Sigmoid colon (tissue), 7 donors: Measurements from ENCODE around the gene AGMAT. TPM values are rescaled to one million over a fixed set of nuclear protein-coding genes. Genes with fewer than 3 reads are reported as not detected.

Source experiments
- DNase-seq: peaks from one replicate; pipeline ENCODE4 v3.0.0-alpha.2; 2019
- H3K27ac ChIP-seq, 4 donors: fragments of 200-600 bp; sonication (generic); one replicate each; pipeline ENCODE4 v1.5.1; 2016 to 2019; ENCODE audit warnings: mild to moderate bottlenecking in 1 of 4
- H3K27me3 ChIP-seq, 3 donors: fragments of 200-600 bp; sonication (generic); one replicate each; pipeline ENCODE4 v1.5.1; 2019; ENCODE audit warnings: mild to moderate bottlenecking in 1 of 3
- H3K36me3 ChIP-seq, 4 donors: fragments of 200-600 bp; sonication (generic); one replicate each; pipeline ENCODE4 v1.5.1; 2016 to 2019
- H3K4me1 ChIP-seq, 4 donors: fragments of 200-600 bp; sonication (generic); one replicate each; pipeline ENCODE4 v1.5.1; 2017 to 2019
- H3K4me3 ChIP-seq, 4 donors: fragments of 200-600 bp; sonication (generic); one replicate each; pipeline ENCODE4 v1.5.1; 2017 to 2019; ENCODE audit warnings: mild to moderate bottlenecking in 2 of 4, moderate library complexity in 1 of 4
- H3K9me3 ChIP-seq, 4 donors: fragments of 200-600 bp in 3 of 4; sonication (generic) in 3 of 4; one replicate each; pipeline versions ENCODE4 v1.5.1 to v1.6.1; 2013 to 2019
- CTCF ChIP-seq, 4 experiments: fragments of 450-650 bp in 3 of 4; fragments of 200-600 bp in 1 of 4; IDR thresholded peaks; one replicate each; pipeline ENCODE4 v1.5.1; 2016 to 2019; ENCODE audit warnings: antibody characterized with exemption in 4 of 4, mild to moderate bottlenecking in 3 of 4, moderate library complexity in 2 of 4
- EP300 ChIP-seq, 4 donors: sonication (generic); formaldehyde crosslinking; IDR thresholded peaks; one replicate each; pipeline ENCODE4 v1.6.1; 2017; ENCODE audit warnings: antibody characterized with exemption in 4 of 4
- POLR2A ChIP-seq, 2 donors: fragments of 450-650 bp; IDR thresholded peaks; one replicate each; pipeline ENCODE4 v1.6.1; 2016; ENCODE audit warnings: antibody characterized with exemption in 2 of 2, mild to moderate bottlenecking in 2 of 2, moderate library complexity in 2 of 2
- POLR2AphosphoS5 ChIP-seq, 4 donors: sonication (generic); formaldehyde crosslinking; IDR thresholded peaks; one replicate each; pipeline ENCODE4 v1.6.1; 2017; ENCODE audit warnings: antibody characterized with exemption in 4 of 4
- WGBS, 2 donors: extraction: QIAGEN DNeasy Blood & Tissue Kit; methylation state at CpG; one replicate each; pipeline ENCODE4 v1.1.7; 2013; 5-methylcytosine and 5-hydroxymethylcytosine counted together
- intact Hi-C: fragments of 100-400 bp; cut with DNase I; formaldehyde crosslinking; loops from one replicate; pipeline ENCODE4 v1.15.1; 2023
- polyA plus RNA-seq, 3 donors: library from polyadenylated mRNA; stranded (reverse); fragments of 200-250 nt; gene quantifications; one replicate each; pipeline ENCODE4 v1.2.3, GENCODE V29; 2013
- total RNA-seq, 4 donors: library from RNA; depleted of rRNA; stranded (reverse); fragments of >200 nt; gene quantifications; one replicate each; pipeline ENCODE4 v1.1.0, GENCODE V29; 2016
- donor health status: healthy with polysubstance abuse.
- donor health status: Bipolar disorder and iron deficiency.
- donor health status: healthy.

The AGMAT gene
- total and polyA plus RNA-seq, 7 donors, result 0.14 to 18.3 (median 8.9) TPM; not detected in 3

DNA sequence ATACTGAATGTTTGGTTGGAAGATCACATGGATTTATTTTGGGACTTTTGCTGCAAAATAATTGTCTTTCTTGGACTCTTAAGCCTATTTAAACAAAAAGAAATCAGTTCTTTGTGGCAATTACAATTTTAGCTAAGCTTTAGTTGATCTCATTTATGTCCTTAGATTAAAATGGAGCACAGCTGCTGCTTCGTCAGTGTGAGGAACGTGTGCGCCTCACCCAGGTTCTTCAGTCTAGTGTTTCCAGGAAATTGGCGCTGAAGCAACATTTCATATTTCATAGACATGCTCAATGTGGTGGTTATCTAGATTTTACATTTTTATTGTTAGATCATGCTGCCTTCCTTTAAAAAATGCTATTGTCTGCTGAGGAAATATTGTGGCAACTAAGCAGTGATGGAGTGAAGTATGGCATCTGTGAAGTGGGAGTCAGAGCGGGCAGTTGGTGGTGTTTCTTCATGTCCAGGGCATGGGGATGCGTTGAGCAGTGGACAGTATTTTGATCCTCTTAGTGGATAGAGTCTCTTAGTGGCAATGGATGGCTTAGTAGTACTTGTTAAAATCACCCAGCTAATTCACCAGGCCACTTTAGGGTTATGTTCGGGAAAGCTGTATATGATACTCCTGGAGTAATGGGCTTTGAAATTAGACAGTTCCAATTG is 38.0 kb upstream of the AGMAT start:
- TF ChIP-seq CTCF (IDR thresholded peaks at IDR 0.05), result no peak
- TF ChIP-seq POLR2A (IDR thresholded peaks at IDR 0.05), result no peak
- no peak for TF ChIP-seq POLR2AphosphoS5 (IDR thresholded peaks at IDR 0.05)
- no peak for TF ChIP-seq EP300 (IDR thresholded peaks at IDR 0.05)
- Histone ChIP-seq H3K36me3 (peaks cover 0 to 17% (median 0%) of the 10 kb centered on the region in 4 donors), H3K4me1 (peaks cover 0 to 60% (median 40%) of the 10 kb centered on the region in 4 donors), H3K27me3 (no peaks in the 10 kb centered on the region), H3K9me3 (no peaks in the 10 kb centered on the region), H3K27ac (no peak overlapping the region), H3K4me3 (no peak overlapping the region)
- WGBS, 2 donors, result 72 to 73% methylated on average over 7 of the region's 7 CpGs
- intact Hi-C loops, result no loop called here
- no peak for DNase-seq

- no peak for TF ChIP-seq POLR2A (IDR thresholded peaks at IDR 0.05)
- no peak for TF ChIP-seq CTCF (IDR thresholded peaks at IDR 0.05)
- TF ChIP-seq POLR2AphosphoS5 (IDR thresholded peaks at IDR 0.05), result no peak
- TF ChIP-seq EP300 (IDR thresholded peaks at IDR 0.05), result no peak
- Histone ChIP-seq H3K36me3 (peaks cover 0 to 9% (median 0%) of the 10 kb centered on the region in 4 donors), H3K4me1 (peaks cover 0 to 60% (median 40%) of the 10 kb centered on the region in 4 donors), H3K27ac (no peak overlapping the region), H3K9me3 (no peaks in the 10 kb centered on the region), H3K27me3 (no peaks in the 10 kb centered on the region), H3K4me3 (no peak overlapping the region)
- 82 to 83% methylated on average over 5 of the region's 5 CpGs for WGBS, 2 donors
- DNase-seq, result no peak
- intact Hi-C loops, result no loop called here
Measured at GRCh38 chr1:15621975-15622374, 37.1 kb upstream of the AGMAT start.

DNA sequence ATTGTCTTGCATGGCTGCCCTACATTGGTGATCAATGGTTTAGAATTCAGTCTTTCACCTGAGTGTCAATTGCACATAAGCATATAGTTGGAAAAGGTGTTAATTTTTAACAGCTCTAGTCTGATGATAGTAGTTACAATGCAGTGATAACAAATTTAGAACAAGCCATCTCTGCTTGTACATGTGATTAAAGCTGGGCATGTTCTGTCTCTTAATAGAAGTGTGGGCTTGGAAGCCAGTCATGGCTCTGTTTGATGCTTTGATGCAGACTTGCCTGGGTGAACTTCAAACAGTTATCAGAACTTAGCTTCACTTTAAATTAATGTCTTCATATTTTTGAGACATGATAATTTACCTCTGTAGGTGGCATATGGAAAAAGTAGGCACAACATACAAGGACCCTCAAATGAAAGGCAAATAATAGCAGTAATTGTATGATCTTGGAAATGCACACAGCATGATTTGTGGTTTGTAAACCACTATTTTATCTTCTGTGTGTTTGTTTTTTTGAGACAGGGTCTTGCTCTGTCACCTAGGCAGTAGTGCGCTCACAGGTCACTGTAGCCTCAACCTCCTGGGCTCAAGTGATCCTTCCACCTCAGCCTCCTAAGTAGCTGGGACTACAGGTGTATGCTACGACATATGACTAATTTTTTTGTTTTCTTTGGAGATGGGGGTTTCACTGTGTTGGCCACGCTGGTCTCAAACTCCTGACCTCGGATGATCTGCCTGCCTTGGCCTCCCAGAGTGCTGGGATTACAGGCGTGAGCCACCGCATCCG is 36.2 kb upstream of the AGMAT start:
- Histone ChIP-seq H3K4me3 (no peak overlapping the region), H3K36me3 (peaks cover 0 to 3% (median 0%) of the 10 kb centered on the region in 4 donors), H3K4me1 (peaks cover 0 to 66% (median 48%) of the 10 kb centered on the region in 4 donors), H3K27ac (no peak overlapping the region), H3K27me3 (no peaks in the 10 kb centered on the region), H3K9me3 (no peaks in the 10 kb centered on the region)
- TF ChIP-seq POLR2AphosphoS5 (IDR thresholded peaks at IDR 0.05), result no peak
- intact Hi-C loops, result no loop called here
- DNase-seq, result no peak
- 93 to 94% methylated on average over 7 of the region's 7 CpGs for WGBS, 2 donors

DNA sequence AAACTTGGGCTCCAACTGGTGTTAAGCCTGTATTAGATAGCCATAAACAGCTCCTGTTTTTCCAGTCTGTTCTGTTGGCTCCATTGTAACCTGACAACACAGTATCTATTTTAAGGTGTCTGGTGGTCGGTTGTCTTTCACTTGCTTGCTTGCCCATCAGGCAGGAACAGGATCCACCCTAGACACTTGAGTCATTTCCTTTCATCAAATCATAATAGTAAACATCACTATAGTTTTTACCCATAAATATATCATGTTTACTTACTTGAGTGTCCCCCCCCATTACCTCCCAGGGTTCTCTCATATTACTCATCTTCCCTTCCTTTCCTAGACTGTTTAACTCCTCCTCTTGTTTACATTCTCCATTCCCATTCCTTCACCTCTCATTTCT is 35.3 kb upstream of the AGMAT start:
- intact Hi-C loops, result no loop called here
- TF ChIP-seq POLR2A (IDR thresholded peaks at IDR 0.05) (no peak), POLR2AphosphoS5 (IDR thresholded peaks at IDR 0.05) (no peak), CTCF (IDR thresholded peaks at IDR 0.05) (no peak), EP300 (IDR thresholded peaks at IDR 0.05) (no peak)

More for the DNA sequence above, 35.3 kb upstream of the AGMAT start:
- Histone ChIP-seq H3K4me1 (peaks cover 0 to 66% (median 48%) of the 10 kb centered on the region in 4 donors), H3K4me3 (no peak overlapping the region), H3K27ac (peak overlapping the region in 3 of 4 donors; percentile 94 to 97 (median 96)), H3K27me3 (no peaks in the 10 kb centered on the region), H3K9me3 (no peaks in the 10 kb centered on the region), H3K36me3 (peaks cover 0 to 3% (median 0%) of the 10 kb centered on the region in 4 donors)
- WGBS, 2 donors, result 10 to 13% methylated on average over 1 of the region's 1 CpG
- no peak for DNase-seq
